Measurements from ENCODE around the gene YWHAH. TPM values are rescaled to one million over a fixed set of nuclear protein-coding genes. Genes with fewer than 3 reads are reported as not detected.

The YWHAH gene
- polyA plus RNA-seq, 2 of the 4 experiments (the other 2 are of a cell fraction), result 91.9 to 137 TPM

GRCh38 chr22:31895411-31896123 lies 48.8 kb upstream of the YWHAH start:
- DNase-seq (ENCODE audit: low read depth in 1 of 2, low spot score in 1 of 2) (no peak), ATAC-seq (no peak), FAIRE-seq (no peak)
- WGBS (ENCODE audit: missing lambda C conversion rate), result 92% methylated on average over 2 of the region's 2 CpGs
- ChIA-PET POLR2A (no interaction called here), CTCF (no interaction called here)
- Histone ChIP-seq H3K27ac (no peak overlapping the region), H3K9me3 (no peaks in the 10 kb centered on the region), H3K4me1 (no peaks in the 10 kb centered on the region), H3K4me3 (no peak overlapping the region), H3K4me2 (no peak overlapping the region)
- TF ChIP-seq ZSCAN20 (CRISPR knock-in tag; IDR thresholded peaks at IDR 0.05) (no peak), ZC3H11A (IDR thresholded peaks at IDR 0.05) (no peak)

- no peak for ATAC-seq
- H3K9me3 ChIP-seq, result no peaks in the 10 kb centered on the region
- no peak for TF ChIP-seq MYC (IDR thresholded peaks at IDR 0.05; ENCODE audit: borderline replicate concordance, low read length)
- no peak for TF ChIP-seq CBX8 (IDR thresholded peaks at IDR 0.05)
- no peak for TF ChIP-seq KDM5A (IDR thresholded peaks at IDR 0.05)
- no peak for TF ChIP-seq EHF (CRISPR knock-in tag; IDR thresholded peaks at IDR 0.05)
- TF ChIP-seq HOXB5 (CRISPR knock-in tag; IDR thresholded peaks at IDR 0.05), result no peak
- no peak for TF ChIP-seq HES2 (IDR thresholded peaks at IDR 0.05)
- no peak for TF ChIP-seq RARB (CRISPR knock-in tag; IDR thresholded peaks at IDR 0.05)
- no peak for TF ChIP-seq MAZ (IDR thresholded peaks at IDR 0.05; ENCODE audit: borderline replicate concordance, low read depth, low read length)
- TF ChIP-seq CTCF (IDR thresholded peaks at IDR 0.05), result no peak
- no peak for TF ChIP-seq RNF2 (IDR thresholded peaks at IDR 0.05; ENCODE audit: borderline replicate concordance, low read depth)
- TF ChIP-seq HOXA7 (CRISPR knock-in tag; IDR thresholded peaks at IDR 0.05), result no peak
- TF ChIP-seq FOSB (CRISPR knock-in tag; IDR thresholded peaks at IDR 0.05), result no peak
- TF ChIP-seq HDAC2 (IDR thresholded peaks at IDR 0.05), result no peak
- TF ChIP-seq REST (IDR thresholded peaks at IDR 0.05), result no peak
- TF ChIP-seq ATOH8 (CRISPR knock-in tag; IDR thresholded peaks at IDR 0.05; ENCODE audit: low read depth), result no peak
- 88% methylated on average over 1 of the region's 1 CpG for WGBS (ENCODE audit: missing lambda C conversion rate)
- no peak overlapping the region for H3K4me2 ChIP-seq
- FAIRE-seq, result no peak
- CTCF ChIA-PET, result no interaction called here
- POLR2A ChIA-PET, result no interaction called here
- no peaks in the 10 kb centered on the region for H3K4me1 ChIP-seq
- DNase-seq (ENCODE audit: low read depth in 1 of 2, low spot score in 1 of 2), result no peak
- H3K27ac ChIP-seq, result no peak overlapping the region
- H3K4me3 ChIP-seq, result no peak overlapping the region
Observed at GRCh38 chr22:31896472-31896871, 47.9 kb upstream of the YWHAH start.

Measured in A549 (cell line).